MCF 10A (cell line): ENCODE results near the gene ADGRL2. TPM values are rescaled to one million over a fixed set of nuclear protein-coding genes. Genes with fewer than 3 reads are reported as not detected.

ENCODE experiments used
- BruUV-seq: library from RNA; stranded (reverse); fragments of 400-500 nt; replicated peaks from 2 replicates; lab custom pipeline; 2021; lab: Mats Ljungman, UMichigan
- CTCF ChIA-PET: fragments of 300-600 bp; sonication (Branson Sonifier 250); formaldehyde crosslinking; extraction: SDS; loops from one replicate; lab custom pipeline; 2021; ENCODE audit warnings: antibody characterized with exemption, inconsistent platforms; lab: Yijun Ruan, JAX
- POLR2A ChIA-PET: fragments of 300-600, 350-650 bp; sonication (Branson Sonifier 250); formaldehyde crosslinking; extraction: SDS; loops from one replicate; lab custom pipeline; 2020; ENCODE audit warnings: antibody characterized with exemption, inconsistent platforms; lab: Yijun Ruan, JAX
- DNase-seq: peaks from one replicate; pipeline ENCODE4 v3.0.0-alpha.2; 2018; ENCODE audit not compliant: unreplicated experiment
- H3K27ac Mint-ChIP-seq: one replicate; pipeline ENCODE4 v1.8.0; 2022; ENCODE audit warnings: mild to moderate bottlenecking, low read depth, mixed read lengths; ENCODE audit not compliant: unreplicated experiment
- H3K27me3 Mint-ChIP-seq: one replicate; pipeline ENCODE4 v1.8.0; 2022; ENCODE audit warnings: mixed read lengths; ENCODE audit not compliant: insufficient read depth, unreplicated experiment
- H3K36me3 Mint-ChIP-seq: one replicate; pipeline ENCODE4 v1.8.0; 2022; ENCODE audit warnings: mild to moderate bottlenecking, moderate library complexity, mixed read lengths; ENCODE audit not compliant: insufficient read depth, unreplicated experiment
- H3K4me1 Mint-ChIP-seq: one replicate; pipeline ENCODE4 v1.8.0; 2022; ENCODE audit warnings: mixed read lengths; ENCODE audit not compliant: insufficient read depth, unreplicated experiment
- H3K4me3 Mint-ChIP-seq: one replicate; pipeline ENCODE4 v1.8.0; 2022; ENCODE audit warnings: mild to moderate bottlenecking, moderate library complexity, mixed read lengths; ENCODE audit not compliant: unreplicated experiment
- H3K9me3 Mint-ChIP-seq: one replicate; pipeline ENCODE4 v1.8.0; 2022; ENCODE audit warnings: mixed read lengths; ENCODE audit not compliant: unreplicated experiment
- intact Hi-C: fragments of 100-400 bp; cut with micrococcal nuclease; formaldehyde crosslinking; loops from 2 replicates; pipeline ENCODE4 v1.14.1; 2022
- total RNA-seq: library from RNA; stranded (reverse); gene quantifications from 2 replicates; pipeline ENCODE4 v1.2.3, GENCODE V29; 2022
- TF ChIP-seq, protein P1 (sequence below): fragments of 200-600 bp; IDR thresholded peaks from one replicate; pipeline ENCODE4 v1.8.0; 2022; ENCODE audit warnings: antibody characterized with exemption, mild to moderate bottlenecking; ENCODE audit not compliant: unreplicated experiment

The ADGRL2 gene
- total RNA-seq, 1 experiment from 2014 or later = 3.0 TPM

- H3K36me3 Mint-ChIP-seq = no peaks in the 10 kb centered on the region
- CTCF ChIA-PET = no interaction called here
- intact Hi-C loops = no loop called here
- TF ChIP-seq, protein P1, sequence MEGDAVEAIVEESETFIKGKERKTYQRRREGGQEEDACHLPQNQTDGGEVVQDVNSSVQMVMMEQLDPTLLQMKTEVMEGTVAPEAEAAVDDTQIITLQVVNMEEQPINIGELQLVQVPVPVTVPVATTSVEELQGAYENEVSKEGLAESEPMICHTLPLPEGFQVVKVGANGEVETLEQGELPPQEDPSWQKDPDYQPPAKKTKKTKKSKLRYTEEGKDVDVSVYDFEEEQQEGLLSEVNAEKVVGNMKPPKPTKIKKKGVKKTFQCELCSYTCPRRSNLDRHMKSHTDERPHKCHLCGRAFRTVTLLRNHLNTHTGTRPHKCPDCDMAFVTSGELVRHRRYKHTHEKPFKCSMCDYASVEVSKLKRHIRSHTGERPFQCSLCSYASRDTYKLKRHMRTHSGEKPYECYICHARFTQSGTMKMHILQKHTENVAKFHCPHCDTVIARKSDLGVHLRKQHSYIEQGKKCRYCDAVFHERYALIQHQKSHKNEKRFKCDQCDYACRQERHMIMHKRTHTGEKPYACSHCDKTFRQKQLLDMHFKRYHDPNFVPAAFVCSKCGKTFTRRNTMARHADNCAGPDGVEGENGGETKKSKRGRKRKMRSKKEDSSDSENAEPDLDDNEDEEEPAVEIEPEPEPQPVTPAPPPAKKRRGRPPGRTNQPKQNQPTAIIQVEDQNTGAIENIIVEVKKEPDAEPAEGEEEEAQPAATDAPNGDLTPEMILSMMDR = no peak
- H3K4me1 Mint-ChIP-seq = no peaks in the 10 kb centered on the region
- H3K9me3 Mint-ChIP-seq = no peaks in the 10 kb centered on the region
- POLR2A ChIA-PET = interaction anchor here (1.4 to 1.5 kb wide), 2 partner anchors 17 to 24 kb away, joined by 3 to 4 read pairs; no protein-coding TSS in a partner anchor
- H3K27me3 Mint-ChIP-seq = no peaks in the 10 kb centered on the region
- no peak overlapping the region for H3K27ac Mint-ChIP-seq
- DNase-seq = no peak
- H3K4me3 Mint-ChIP-seq = no peak overlapping the region
- no TSS peak for BruUV-seq
Observed at GRCh38 chr1:81775510-81775909, 25.2 kb upstream of the ADGRL2 start.

DNA sequence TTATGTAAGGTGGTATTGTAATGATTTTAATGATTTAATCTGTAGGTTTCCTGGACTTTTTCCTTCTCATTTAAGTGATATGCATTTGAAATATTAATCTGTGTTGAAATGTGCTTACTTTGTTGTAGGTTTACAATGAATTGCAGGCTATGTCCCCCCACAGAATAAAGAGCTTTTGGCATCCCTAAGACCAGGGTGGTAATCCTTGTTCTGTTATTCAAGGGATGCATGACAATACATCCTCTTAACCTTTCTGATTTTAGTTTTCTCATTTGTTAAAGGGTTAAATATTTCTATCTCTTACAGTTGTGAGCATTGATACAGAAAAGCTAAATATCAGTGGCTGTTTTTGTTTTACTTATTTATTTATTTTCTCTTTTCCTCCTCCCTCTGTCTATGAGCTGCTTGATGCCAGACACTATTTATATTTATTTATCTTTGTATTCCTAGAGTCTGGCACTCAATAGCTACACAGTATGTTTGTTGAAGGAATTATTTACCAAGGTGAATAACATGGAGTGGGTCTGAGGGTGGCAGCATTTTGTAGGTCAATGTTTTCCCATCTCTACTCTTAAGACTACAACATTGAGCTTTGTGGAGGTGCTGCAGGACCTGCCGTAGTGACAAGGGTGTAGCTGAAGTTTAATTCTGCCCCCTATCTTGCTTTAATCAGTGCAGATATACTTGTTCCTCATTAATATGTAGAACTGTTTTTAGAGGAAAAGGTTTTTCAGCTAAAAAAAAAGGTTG, 19.9 kb upstream of the ADGRL2 start:
- Mint-ChIP-seq H3K4me1 (no peaks in the 10 kb centered on the region), H3K9me3 (no peaks in the 10 kb centered on the region), H3K27ac (no peak overlapping the region), H3K36me3 (no peaks in the 10 kb centered on the region), H3K27me3 (no peaks in the 10 kb centered on the region), H3K4me3 (no peak overlapping the region)
- intact Hi-C loops = no loop called here
- no peak for DNase-seq
- TF ChIP-seq, protein P1 = no peak
- BruUV-seq = no TSS peak
- ChIA-PET CTCF (interaction anchor here (0.6 to 2.4 kb wide), 6 partner anchors 8 to 1564 kb away, joined by 3 to 10 read pairs (median 4); no protein-coding TSS in a partner anchor), POLR2A (no interaction called here)

DNA sequence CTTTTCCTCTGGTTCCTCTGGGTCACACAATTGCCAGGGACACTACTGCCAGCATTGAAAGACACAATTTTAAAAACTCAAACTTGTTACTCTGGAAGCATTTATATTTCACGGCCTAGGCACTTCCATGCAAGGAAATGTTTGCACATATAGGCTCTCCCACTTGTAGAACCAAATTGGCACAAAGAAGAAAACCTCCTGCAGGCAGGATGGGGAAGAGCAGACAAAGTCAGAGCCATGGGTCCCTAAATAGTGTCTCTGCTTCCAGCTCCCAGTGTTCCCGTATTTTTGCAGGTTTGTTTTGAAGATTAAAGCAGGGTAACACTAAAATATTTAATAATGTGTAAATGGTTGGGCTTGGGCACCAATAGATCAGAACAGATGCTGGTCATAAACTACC, 19.0 kb upstream of the ADGRL2 start:
- intact Hi-C loops = no loop called here
- Mint-ChIP-seq H3K27me3 (no peaks in the 10 kb centered on the region), H3K9me3 (no peaks in the 10 kb centered on the region), H3K4me1 (no peaks in the 10 kb centered on the region), H3K27ac (no peak overlapping the region), H3K36me3 (no peaks in the 10 kb centered on the region), H3K4me3 (no peak overlapping the region)
- CTCF ChIA-PET = interaction anchor here (0.6 to 2.4 kb wide), 5 partner anchors 9 to 1565 kb away, joined by 3 to 10 read pairs (median 3); no protein-coding TSS in a partner anchor
- TF ChIP-seq, protein P1 = no peak
- POLR2A ChIA-PET = no interaction called here
- BruUV-seq = no TSS peak
- DNase-seq = no peak

DNA sequence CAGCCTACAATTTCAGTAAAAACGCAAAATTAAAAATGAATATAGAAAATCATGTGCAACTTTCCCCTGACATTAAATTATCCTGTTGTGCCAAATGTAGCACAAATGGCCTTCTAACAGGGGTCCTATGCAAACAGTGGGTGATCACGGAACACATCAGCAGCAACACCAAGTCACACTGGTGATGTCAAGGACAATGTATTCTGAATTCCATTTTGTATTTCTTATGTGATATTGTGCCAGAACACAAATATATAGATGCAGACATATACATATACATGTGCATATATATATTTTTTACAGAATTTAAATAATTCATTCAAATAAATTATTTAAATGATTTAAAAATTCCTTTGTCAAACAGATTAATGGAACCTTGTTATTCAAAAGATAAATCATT, 8.6 kb upstream of the ADGRL2 start:
- Mint-ChIP-seq H3K9me3 (no peaks in the 10 kb centered on the region), H3K4me1 (no peaks in the 10 kb centered on the region), H3K27me3 (no peaks in the 10 kb centered on the region), H3K27ac (no peak overlapping the region), H3K36me3 (no peaks in the 10 kb centered on the region), H3K4me3 (no peak overlapping the region)
- BruUV-seq = no TSS peak
- CTCF ChIA-PET = no interaction called here
- intact Hi-C loops = no loop called here
- POLR2A ChIA-PET = interaction anchor here (0.9 kb wide), 1 partner anchor 7 kb away, joined by 4 read pairs; no protein-coding TSS in a partner anchor
- DNase-seq = no peak
- TF ChIP-seq, protein P1 = no peak
